COLO829 (cell line): Measurements from ENCODE around the gene ADNP2.

Experiments used
- DNase-seq: peaks from one replicate; pipeline ENCODE4 v3.0.0; 2012; ENCODE audit warnings: low spot score

Gene ADNP2

GRCh38 chr18:80105369-80106167 lies 3.5 kb upstream of the ADNP2 start:
- no peak for DNase-seq

- DNase-seq: no peak
Measured at GRCh38 chr18:80106482-80107051, 2.5 kb upstream of the ADNP2 start.

GRCh38 chr18:80107426-80107825 lies 1.6 kb upstream of the ADNP2 start:
- no peak for DNase-seq

GRCh38 chr18:80108121-80108536 lies 933 bp upstream of the ADNP2 start:
- DNase-seq: no peak

- DNase-seq: peak; percentile 22
Measured at GRCh38 chr18:80109676-80110078, 615 bp downstream of the ADNP2 start.

GRCh38 chr18:80112624-80113248 lies 3.7 kb downstream of the ADNP2 start:
- no peak for DNase-seq

GRCh38 chr18:80115035-80115434 lies 6.0 kb downstream of the ADNP2 start:
- DNase-seq: no peak

GRCh38 chr18:80119111-80119510 lies 10.0 kb downstream of the ADNP2 start:
- DNase-seq: no peak

- no peak for DNase-seq
Measured at GRCh38 chr18:80120932-80121331, 11.9 kb downstream of the ADNP2 start.

GRCh38 chr18:80124131-80124530 lies 15.1 kb downstream of the ADNP2 start:
- DNase-seq: no peak

- DNase-seq: no peak
Measured at GRCh38 chr18:80126797-80127196, 17.7 kb downstream of the ADNP2 start.

- no peak for DNase-seq
Measured at GRCh38 chr18:80127635-80128034, 18.6 kb downstream of the ADNP2 start.

GRCh38 chr18:80129672-80130367 lies 20.8 kb downstream of the ADNP2 start:
- no peak for DNase-seq

GRCh38 chr18:80130555-80130954 lies 21.5 kb downstream of the ADNP2 start:
- DNase-seq: no peak

GRCh38 chr18:80132180-80132812 lies 23.2 kb downstream of the ADNP2 start:
- no peak for DNase-seq

- no peak for DNase-seq
Measured at GRCh38 chr18:80133124-80133523, 24.1 kb downstream of the ADNP2 start.

- no peak for DNase-seq
Measured at GRCh38 chr18:80135136-80135535, 26.1 kb downstream of the ADNP2 start.

- no peak for DNase-seq
Measured at GRCh38 chr18:80136679-80137078, 27.6 kb downstream of the ADNP2 start.

- DNase-seq: no peak
Measured at GRCh38 chr18:80137137-80137536, 28.1 kb downstream of the ADNP2 start.

GRCh38 chr18:80137976-80138375 lies 28.9 kb downstream of the ADNP2 start:
- DNase-seq: no peak

GRCh38 chr18:80140455-80140985 lies 31.5 kb downstream of the ADNP2 start:
- no peak for DNase-seq

GRCh38 chr18:80143881-80144280 lies 34.8 kb downstream of the ADNP2 start:
- DNase-seq: peak; percentile 10
